ENCODE results near the gene GRM7.

The GRM7 gene

GRCh38 chr3:7428206-7428718, 567.3 kb downstream of the GRM7 start:
- TF ChIP-seq GATA3 (IDR thresholded peaks at IDR 0.05; ENCODE audit: low read depth, low read length): no peak
- no peak for TF ChIP-seq GATA2 (IDR thresholded peaks at IDR 0.05; ENCODE audit: low read depth, low read length)

GRCh38 chr3:7432610-7433009, 571.7 kb downstream of the GRM7 start:
- TF ChIP-seq GATA3 (IDR thresholded peaks at IDR 0.05; ENCODE audit: low read depth, low read length) (no peak), GATA2 (IDR thresholded peaks at IDR 0.05; ENCODE audit: low read depth, low read length) (no peak)

- TF ChIP-seq GATA3 (IDR thresholded peaks at IDR 0.05; ENCODE audit: low read depth, low read length): no peak
- TF ChIP-seq GATA2 (IDR thresholded peaks at IDR 0.05; ENCODE audit: low read depth, low read length): no peak
Observed at GRCh38 chr3:7433073-7433472, 572.2 kb downstream of the GRM7 start.

- TF ChIP-seq GATA3 (IDR thresholded peaks at IDR 0.05; ENCODE audit: low read depth, low read length): no peak
- TF ChIP-seq GATA2 (IDR thresholded peaks at IDR 0.05; ENCODE audit: low read depth, low read length): no peak
Observed at GRCh38 chr3:7436542-7436941, 575.6 kb downstream of the GRM7 start.

- TF ChIP-seq GATA2 (IDR thresholded peaks at IDR 0.05; ENCODE audit: low read depth, low read length): no peak
- TF ChIP-seq GATA3 (IDR thresholded peaks at IDR 0.05; ENCODE audit: low read depth, low read length): no peak
Observed at GRCh38 chr3:7437231-7437630, 576.3 kb downstream of the GRM7 start.

GRCh38 chr3:7439101-7439680, 578.3 kb downstream of the GRM7 start:
- no peak for TF ChIP-seq GATA3 (IDR thresholded peaks at IDR 0.05; ENCODE audit: low read depth, low read length)
- no peak for TF ChIP-seq GATA2 (IDR thresholded peaks at IDR 0.05; ENCODE audit: low read depth, low read length)

GRCh38 chr3:7444886-7445285, 584.0 kb downstream of the GRM7 start:
- TF ChIP-seq GATA3 (IDR thresholded peaks at IDR 0.05; ENCODE audit: low read depth, low read length) (no peak), GATA2 (IDR thresholded peaks at IDR 0.05; ENCODE audit: low read depth, low read length) (no peak)

GRCh38 chr3:7445331-7445730, 584.4 kb downstream of the GRM7 start:
- TF ChIP-seq GATA3 (IDR thresholded peaks at IDR 0.05; ENCODE audit: low read depth, low read length) (no peak), GATA2 (IDR thresholded peaks at IDR 0.05; ENCODE audit: low read depth, low read length) (no peak)

GRCh38 chr3:7447197-7447769, 586.4 kb downstream of the GRM7 start:
- TF ChIP-seq GATA3 (IDR thresholded peaks at IDR 0.05; ENCODE audit: low read depth, low read length) (no peak), GATA2 (IDR thresholded peaks at IDR 0.05; ENCODE audit: low read depth, low read length) (no peak)

- no peak for TF ChIP-seq GATA2 (IDR thresholded peaks at IDR 0.05; ENCODE audit: low read depth, low read length)
- no peak for TF ChIP-seq GATA3 (IDR thresholded peaks at IDR 0.05; ENCODE audit: low read depth, low read length)
Observed at GRCh38 chr3:7456386-7456785, 595.5 kb downstream of the GRM7 start.

- TF ChIP-seq GATA3 (IDR thresholded peaks at IDR 0.05; ENCODE audit: low read depth, low read length) (no peak), GATA2 (IDR thresholded peaks at IDR 0.05; ENCODE audit: low read depth, low read length) (no peak)
Observed at GRCh38 chr3:7461202-7461825, 600.4 kb downstream of the GRM7 start.

GRCh38 chr3:7469866-7470265, 609.0 kb downstream of the GRM7 start:
- TF ChIP-seq GATA2 (IDR thresholded peaks at IDR 0.05; ENCODE audit: low read depth, low read length): no peak
- no peak for TF ChIP-seq GATA3 (IDR thresholded peaks at IDR 0.05; ENCODE audit: low read depth, low read length)

GRCh38 chr3:7484636-7485035, 623.7 kb downstream of the GRM7 start:
- TF ChIP-seq GATA2 (IDR thresholded peaks at IDR 0.05; ENCODE audit: low read depth, low read length): no peak
- no peak for TF ChIP-seq GATA3 (IDR thresholded peaks at IDR 0.05; ENCODE audit: low read depth, low read length)

GRCh38 chr3:7487763-7488162, 626.8 kb downstream of the GRM7 start:
- TF ChIP-seq GATA2 (IDR thresholded peaks at IDR 0.05; ENCODE audit: low read depth, low read length): no peak
- no peak for TF ChIP-seq GATA3 (IDR thresholded peaks at IDR 0.05; ENCODE audit: low read depth, low read length)

GRCh38 chr3:7489417-7489816, 628.5 kb downstream of the GRM7 start:
- TF ChIP-seq GATA2 (IDR thresholded peaks at IDR 0.05; ENCODE audit: low read depth, low read length) (no peak), GATA3 (IDR thresholded peaks at IDR 0.05; ENCODE audit: low read depth, low read length) (no peak)

All from SH-SY5Y (cell line).